Omental fat pad (tissue), 4 donors: ENCODE measurements around the gene ARAF. TPM values are rescaled to one million over a fixed set of nuclear protein-coding genes. Genes with fewer than 3 reads are reported as not detected.

Experiments used
- ATAC-seq: fragments of 150-250 bp; one replicate; pipeline ENCODE4 v1.9.1; 2016; ENCODE audit warnings: mild to moderate bottlenecking, moderate library complexity; ENCODE audit not compliant: low FRiP score
- DNase-seq: peaks from one replicate; pipeline ENCODE4 v3.0.0-alpha.2; 2019; ENCODE audit warnings: low spot score
- total RNA-seq, 4 donors: library from RNA; depleted of rRNA; stranded (reverse); fragments of >200 nt; gene quantifications; one replicate each; pipeline ENCODE4 v1.1.0, GENCODE V29; 2016
- TF ChIP-seq, protein P1 (sequence below), 3 donors: fragments of 450-650 bp; IDR thresholded peaks; one replicate each; pipeline ENCODE4 v1.5.1; 2016 to 2017; ENCODE audit warnings: antibody characterized with exemption in 3 of 3, mild to moderate bottlenecking in 3 of 3, moderate library complexity in 2 of 3

Gene ARAF
- total RNA-seq, 4 donors from 2014 or later: 31.2 to 43.8 (median 38.9) TPM

DNA sequence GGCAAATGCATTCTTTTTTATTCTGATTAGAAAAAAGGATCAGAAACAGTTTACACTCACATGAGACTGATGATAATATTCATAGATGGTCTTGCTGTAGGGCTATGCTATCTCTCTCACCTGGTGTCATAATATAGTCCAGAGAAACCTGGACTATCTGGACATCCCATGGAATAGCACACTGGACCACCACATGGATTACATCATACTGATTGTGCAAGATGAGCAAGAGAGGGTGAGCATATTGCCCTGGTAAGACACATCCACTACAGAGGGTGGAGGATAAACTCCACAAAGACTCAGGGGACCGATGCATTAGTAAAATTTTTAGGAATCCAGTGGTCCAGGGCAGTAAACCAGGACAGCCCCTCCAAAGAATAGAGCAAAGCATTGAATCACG lies 50.5 kb downstream of the ARAF start:
- DNase-seq: no peak
- ATAC-seq: no peak
- TF ChIP-seq, protein P1, sequence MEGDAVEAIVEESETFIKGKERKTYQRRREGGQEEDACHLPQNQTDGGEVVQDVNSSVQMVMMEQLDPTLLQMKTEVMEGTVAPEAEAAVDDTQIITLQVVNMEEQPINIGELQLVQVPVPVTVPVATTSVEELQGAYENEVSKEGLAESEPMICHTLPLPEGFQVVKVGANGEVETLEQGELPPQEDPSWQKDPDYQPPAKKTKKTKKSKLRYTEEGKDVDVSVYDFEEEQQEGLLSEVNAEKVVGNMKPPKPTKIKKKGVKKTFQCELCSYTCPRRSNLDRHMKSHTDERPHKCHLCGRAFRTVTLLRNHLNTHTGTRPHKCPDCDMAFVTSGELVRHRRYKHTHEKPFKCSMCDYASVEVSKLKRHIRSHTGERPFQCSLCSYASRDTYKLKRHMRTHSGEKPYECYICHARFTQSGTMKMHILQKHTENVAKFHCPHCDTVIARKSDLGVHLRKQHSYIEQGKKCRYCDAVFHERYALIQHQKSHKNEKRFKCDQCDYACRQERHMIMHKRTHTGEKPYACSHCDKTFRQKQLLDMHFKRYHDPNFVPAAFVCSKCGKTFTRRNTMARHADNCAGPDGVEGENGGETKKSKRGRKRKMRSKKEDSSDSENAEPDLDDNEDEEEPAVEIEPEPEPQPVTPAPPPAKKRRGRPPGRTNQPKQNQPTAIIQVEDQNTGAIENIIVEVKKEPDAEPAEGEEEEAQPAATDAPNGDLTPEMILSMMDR (IDR thresholded peaks at IDR 0.05): no peak

DNA sequence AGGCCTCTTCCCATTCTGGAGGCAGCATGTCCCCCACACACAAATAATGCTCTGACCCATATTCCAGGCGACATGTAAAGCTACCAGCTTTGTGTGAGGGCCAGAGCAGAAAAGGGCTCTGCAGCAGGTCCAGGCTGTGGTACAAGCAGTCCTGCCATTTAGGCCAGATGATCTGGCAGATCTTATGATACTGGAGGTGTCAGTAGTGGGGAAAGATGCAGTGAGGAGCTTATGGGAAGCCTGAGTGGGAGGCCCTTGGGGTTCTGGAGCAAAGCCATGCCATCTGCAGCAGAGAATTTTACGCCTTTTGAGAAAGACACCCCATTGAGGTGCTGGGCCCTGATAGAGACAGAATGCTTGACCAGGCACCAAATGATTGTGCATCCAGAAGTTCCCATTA lies 50.9 kb downstream of the ARAF start:
- ATAC-seq (no peak), DNase-seq (no peak)
- TF ChIP-seq, protein P1 (IDR thresholded peaks at IDR 0.05): no peak

DNA sequence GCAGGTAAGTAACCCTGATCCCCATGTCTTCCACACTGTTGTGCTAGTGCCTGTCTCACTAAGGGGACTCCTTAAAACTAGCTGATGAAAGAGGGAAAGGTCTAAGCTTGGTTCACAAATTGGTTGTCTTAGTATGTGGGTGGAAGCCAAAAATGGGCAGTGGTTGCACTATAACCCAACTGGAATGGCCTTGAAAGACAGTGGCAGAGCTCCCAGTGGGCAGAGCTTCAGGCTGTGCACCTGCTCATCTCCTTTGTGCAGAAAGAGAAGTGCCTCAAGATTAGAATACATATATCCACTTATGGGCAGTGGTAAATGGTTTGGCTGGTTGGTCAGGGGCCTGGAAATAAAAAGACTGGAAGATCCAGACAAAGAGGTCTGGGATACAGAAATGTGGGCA lies 51.4 kb downstream of the ARAF start:
- no peak for ATAC-seq
- no peak for DNase-seq
- TF ChIP-seq, protein P1 (IDR thresholded peaks at IDR 0.05): no peak

DNA sequence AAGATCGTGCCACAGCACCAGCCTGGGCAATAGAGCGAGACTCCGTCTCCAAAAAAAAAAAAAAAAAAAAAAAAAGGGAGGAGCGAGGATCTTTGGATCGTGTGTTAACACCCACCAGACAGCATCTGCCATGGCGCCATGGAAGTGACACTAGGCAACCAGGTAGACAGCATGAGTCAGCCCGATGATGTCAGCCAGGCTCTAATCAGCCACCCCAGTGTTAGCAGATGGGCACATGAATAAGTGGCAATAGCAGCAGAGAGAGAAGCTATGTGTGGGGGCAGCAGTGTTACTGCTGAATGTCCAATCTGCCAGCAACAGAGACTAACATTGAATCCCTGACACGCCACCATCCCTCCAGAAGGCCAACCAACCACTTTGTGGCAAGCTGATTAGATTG lies 52.1 kb downstream of the ARAF start:
- DNase-seq: no peak
- TF ChIP-seq, protein P1 (IDR thresholded peaks at IDR 0.05): no peak
- no peak for ATAC-seq

DNA sequence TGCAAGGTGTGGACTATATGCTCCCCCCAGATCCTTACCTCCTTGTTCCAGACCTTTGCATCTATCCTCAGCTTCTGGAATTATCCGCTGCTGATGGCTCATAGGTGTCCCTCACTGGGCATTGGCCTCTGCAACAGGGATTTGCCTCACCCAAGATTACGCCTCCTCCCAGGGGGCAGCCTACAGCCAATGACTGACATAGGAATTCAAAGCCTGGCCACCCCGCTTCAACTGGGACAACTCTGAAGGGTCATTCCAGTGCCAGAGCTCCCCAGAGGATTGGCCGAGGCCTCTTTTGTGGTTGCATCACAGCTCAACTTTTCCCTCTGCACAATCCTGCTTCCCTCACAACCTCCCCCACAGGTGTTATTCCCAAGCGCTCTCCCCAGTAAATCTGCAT lies 53.6 kb downstream of the ARAF start:
- TF ChIP-seq, protein P1 (IDR thresholded peaks at IDR 0.05): no peak
- DNase-seq (no peak), ATAC-seq (no peak)

DNA sequence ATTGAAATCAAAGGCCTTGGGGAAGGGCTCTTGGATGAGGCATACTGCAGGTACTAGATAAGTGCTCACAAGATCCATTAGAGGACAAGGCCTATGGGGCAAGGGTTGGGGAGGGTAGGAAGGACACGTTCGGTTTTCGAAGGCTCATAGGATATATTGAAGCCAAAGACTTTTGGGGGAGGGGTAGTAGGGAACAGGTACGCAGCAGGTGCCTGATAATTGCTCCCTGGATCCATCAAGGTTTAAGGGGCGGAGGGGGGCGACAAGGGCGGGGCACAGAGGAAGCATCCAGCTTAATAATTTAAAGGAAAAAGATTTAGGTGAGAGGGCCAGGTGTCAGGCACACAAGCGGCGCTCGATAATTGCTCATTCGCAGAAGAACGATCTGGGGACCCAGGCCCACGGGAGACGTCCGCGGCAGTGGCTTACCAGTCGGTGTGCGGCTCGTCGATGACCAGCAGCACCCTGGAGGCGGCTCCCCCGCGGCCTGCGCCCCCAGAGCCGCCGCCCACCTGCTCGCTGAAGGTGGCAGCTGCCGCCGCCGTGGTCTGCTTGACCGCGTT lies 58.0 kb downstream of the ARAF start:
- TF ChIP-seq, protein P1 (IDR thresholded peaks at IDR 0.05): no peak
- ATAC-seq (no peak), DNase-seq (no peak)

DNA sequence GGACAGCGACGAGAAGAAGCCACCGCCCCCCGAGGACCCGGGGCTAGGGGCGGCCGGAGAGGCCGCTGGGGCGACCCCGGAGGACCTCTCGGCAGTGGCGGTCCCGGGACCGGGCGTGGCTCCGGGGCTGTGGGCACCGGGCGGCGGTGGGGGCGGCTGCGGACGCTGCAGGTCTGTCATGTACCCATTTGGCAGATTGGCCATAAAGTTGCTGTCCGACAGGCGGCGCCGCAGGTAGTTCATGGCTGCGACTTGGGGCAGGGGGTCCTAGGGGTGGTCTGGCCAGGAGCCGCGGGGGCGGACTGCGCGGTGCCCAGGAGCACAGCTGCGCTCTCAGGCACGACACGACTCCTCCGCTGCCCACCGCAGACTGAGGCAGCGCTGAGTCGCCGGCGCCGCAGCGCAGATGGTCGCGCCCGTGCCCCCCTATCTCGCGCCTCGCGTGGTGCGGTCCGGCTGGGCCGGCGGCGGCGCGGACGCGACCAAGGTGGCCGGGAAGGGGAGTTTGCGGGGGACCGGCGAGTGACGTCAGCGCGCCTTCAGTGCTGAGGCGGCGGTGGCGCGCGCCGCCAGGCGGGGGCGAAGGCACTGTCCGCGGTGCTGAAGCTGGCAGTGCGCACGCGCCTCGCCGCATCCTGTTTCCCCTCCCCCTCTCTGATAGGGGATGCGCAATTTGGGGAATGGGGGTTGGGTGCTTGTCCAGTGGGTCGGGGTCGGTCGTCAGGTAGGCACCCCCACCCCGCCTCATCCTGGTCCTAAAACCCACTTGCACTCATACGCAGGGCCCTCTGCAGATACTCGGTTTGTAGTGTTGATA lies 58.7 kb downstream of the ARAF start, which contains the start of gene SYN1:
Gene SYN1, minus strand, starts transcription at position 372 of the 817 bp plus-strand sequence. Its CDS starts 129 bp downstream, at position 243.
- DNase-seq (no peak), ATAC-seq (peak; percentile 81)
- TF ChIP-seq, protein P1 (IDR thresholded peaks at IDR 0.05): no peak
